Activated T-cell treated with anti-CD3 and anti-CD28 coated beads, Interleukin-2, amount 50 U/mL, for 24 hours (primary cell): ENCODE data around the gene RAP1GAP.

ENCODE experiments used
- DNase-seq: peaks from one replicate; pipeline ENCODE4 v3.0.0-alpha.2; 2020
- H3K27ac Mint-ChIP-seq: 2 replicates; pipeline ENCODE4 v1.8.0; 2020; ENCODE audit warnings: mild to moderate bottlenecking, mixed read lengths
- H3K27me3 Mint-ChIP-seq: 2 replicates; pipeline ENCODE4 v1.8.0; 2020; ENCODE audit warnings: mixed read lengths
- H3K36me3 Mint-ChIP-seq: 2 replicates; pipeline ENCODE4 v1.8.0; 2020; ENCODE audit warnings: low read depth, mixed read lengths
- H3K4me1 Mint-ChIP-seq: 2 replicates; pipeline ENCODE4 v1.8.0; 2020; ENCODE audit warnings: low read depth, mixed read lengths
- H3K4me3 Mint-ChIP-seq: 2 replicates; pipeline ENCODE4 v1.8.0; 2020; ENCODE audit warnings: mild to moderate bottlenecking, moderate library complexity, mixed read lengths
- H3K9me3 Mint-ChIP-seq: 2 replicates; pipeline ENCODE4 v1.8.0; 2020; ENCODE audit warnings: mixed read lengths

RAP1GAP gene

GRCh38 chr1:21669258-21670058 lies at the start of gene RAP1GAP:
RAP1GAP (minus strand) TSS chr1:21669357; CDS start chr1:21620032, 49,325 bp downstream.
- Mint-ChIP-seq H3K4me1 (peaks cover 27% of the 10 kb centered on the region), H3K27me3 (peaks cover 60% of the 10 kb centered on the region), H3K36me3 (no peaks in the 10 kb centered on the region), H3K27ac (peak within 1 kb of the TSS; percentile 14), H3K9me3 (no peaks in the 10 kb centered on the region), H3K4me3 (peak within 1 kb of the TSS; percentile 57)
- peak; percentile 58 for DNase-seq

GRCh38 chr1:21716169-21716568 lies 47.0 kb upstream of the RAP1GAP start:
- Mint-ChIP-seq H3K4me3 (no peak overlapping the region), H3K9me3 (no peaks in the 10 kb centered on the region), H3K4me1 (peaks cover 2% of the 10 kb centered on the region), H3K27ac (peak overlapping the region; percentile 51), H3K36me3 (peaks cover 91% of the 10 kb centered on the region), H3K27me3 (no peaks in the 10 kb centered on the region)
- no peak for DNase-seq

GRCh38 chr1:21707891-21708290 lies 38.7 kb upstream of the RAP1GAP start:
- no peak overlapping the region for H3K27ac Mint-ChIP-seq
- H3K4me3 Mint-ChIP-seq = no peak overlapping the region
- peaks cover 5% of the 10 kb centered on the region for H3K4me1 Mint-ChIP-seq
- H3K9me3 Mint-ChIP-seq = no peaks in the 10 kb centered on the region
- DNase-seq = no peak
- H3K27me3 Mint-ChIP-seq = no peaks in the 10 kb centered on the region
- peaks cover 83% of the 10 kb centered on the region for H3K36me3 Mint-ChIP-seq

- DNase-seq = no peak
These were observed 38.1 kb upstream of the RAP1GAP start for GRCh38 chr1:21707086-21707840.

GRCh38 chr1:21706151-21706835 lies 37.1 kb upstream of the RAP1GAP start:
- Mint-ChIP-seq H3K27ac (no peak overlapping the region), H3K4me3 (no peak overlapping the region), H3K27me3 (no peaks in the 10 kb centered on the region), H3K4me1 (peaks cover 5% of the 10 kb centered on the region), H3K36me3 (peaks cover 84% of the 10 kb centered on the region), H3K9me3 (no peaks in the 10 kb centered on the region)
- DNase-seq = no peak

More at GRCh38 chr1:21707086-21707840, 38.1 kb upstream of the RAP1GAP start:
- Mint-ChIP-seq H3K27ac (no peak overlapping the region), H3K36me3 (peaks cover 83% of the 10 kb centered on the region), H3K9me3 (no peaks in the 10 kb centered on the region), H3K27me3 (no peaks in the 10 kb centered on the region), H3K4me3 (no peak overlapping the region), H3K4me1 (peaks cover 5% of the 10 kb centered on the region)

GRCh38 chr1:21705303-21705980 lies 36.3 kb upstream of the RAP1GAP start:
- no peak for DNase-seq
- H3K9me3 Mint-ChIP-seq = no peaks in the 10 kb centered on the region
- H3K36me3 Mint-ChIP-seq = peaks cover 87% of the 10 kb centered on the region
- H3K4me3 Mint-ChIP-seq = no peak overlapping the region
- H3K4me1 Mint-ChIP-seq = peaks cover 5% of the 10 kb centered on the region
- H3K27me3 Mint-ChIP-seq = no peaks in the 10 kb centered on the region
- peak overlapping the region; percentile 26 for H3K27ac Mint-ChIP-seq

- peaks cover 86% of the 10 kb centered on the region for H3K36me3 Mint-ChIP-seq
- no peaks in the 10 kb centered on the region for H3K27me3 Mint-ChIP-seq
- peak overlapping the region; percentile 35 for H3K27ac Mint-ChIP-seq
These were observed 35.0 kb upstream of the RAP1GAP start for GRCh38 chr1:21704145-21704544.

GRCh38 chr1:21703318-21703963 lies 34.3 kb upstream of the RAP1GAP start:
- Mint-ChIP-seq H3K4me3 (no peak overlapping the region), H3K9me3 (no peaks in the 10 kb centered on the region), H3K4me1 (peaks cover 8% of the 10 kb centered on the region), H3K27me3 (no peaks in the 10 kb centered on the region), H3K36me3 (peaks cover 89% of the 10 kb centered on the region), H3K27ac (peak overlapping the region; percentile 48)
- DNase-seq = no peak

More at GRCh38 chr1:21704145-21704544, 35.0 kb upstream of the RAP1GAP start:
- Mint-ChIP-seq H3K4me3 (no peak overlapping the region), H3K9me3 (no peaks in the 10 kb centered on the region), H3K4me1 (peaks cover 8% of the 10 kb centered on the region)
- DNase-seq = no peak

GRCh38 chr1:21702780-21703179 lies 33.6 kb upstream of the RAP1GAP start:
- no peak for DNase-seq
- Mint-ChIP-seq H3K4me1 (peaks cover 10% of the 10 kb centered on the region), H3K4me3 (no peak overlapping the region), H3K27ac (no peak overlapping the region), H3K36me3 (peaks cover 91% of the 10 kb centered on the region), H3K27me3 (no peaks in the 10 kb centered on the region), H3K9me3 (no peaks in the 10 kb centered on the region)

- no peak for DNase-seq
- Mint-ChIP-seq H3K36me3 (peaks cover 88% of the 10 kb centered on the region), H3K4me1 (peaks cover 10% of the 10 kb centered on the region), H3K4me3 (no peak overlapping the region), H3K27ac (peak overlapping the region; percentile 61), H3K9me3 (no peaks in the 10 kb centered on the region), H3K27me3 (no peaks in the 10 kb centered on the region)
These were observed 32.2 kb upstream of the RAP1GAP start for GRCh38 chr1:21701401-21701800.

GRCh38 chr1:21700094-21700493 lies 30.9 kb upstream of the RAP1GAP start:
- H3K27me3 Mint-ChIP-seq = no peaks in the 10 kb centered on the region
- no peak for DNase-seq
- no peak overlapping the region for H3K4me3 Mint-ChIP-seq
- no peaks in the 10 kb centered on the region for H3K9me3 Mint-ChIP-seq
- H3K4me1 Mint-ChIP-seq = peaks cover 10% of the 10 kb centered on the region
- peak overlapping the region; percentile 63 for H3K27ac Mint-ChIP-seq
- H3K36me3 Mint-ChIP-seq = peaks cover 83% of the 10 kb centered on the region

GRCh38 chr1:21696931-21697330 lies 27.8 kb upstream of the RAP1GAP start:
- H3K4me1 Mint-ChIP-seq = peaks cover 6% of the 10 kb centered on the region
- no peaks in the 10 kb centered on the region for H3K27me3 Mint-ChIP-seq
- no peak overlapping the region for H3K27ac Mint-ChIP-seq
- DNase-seq = no peak
- H3K9me3 Mint-ChIP-seq = no peaks in the 10 kb centered on the region
- H3K4me3 Mint-ChIP-seq = no peak overlapping the region
- peaks cover 80% of the 10 kb centered on the region for H3K36me3 Mint-ChIP-seq

- peaks cover 84% of the 10 kb centered on the region for H3K36me3 Mint-ChIP-seq
- H3K4me1 Mint-ChIP-seq = peaks cover 2% of the 10 kb centered on the region
- no peak overlapping the region for H3K4me3 Mint-ChIP-seq
- no peaks in the 10 kb centered on the region for H3K27me3 Mint-ChIP-seq
- DNase-seq = no peak
- no peak overlapping the region for H3K27ac Mint-ChIP-seq
- no peaks in the 10 kb centered on the region for H3K9me3 Mint-ChIP-seq
These were observed 24.6 kb upstream of the RAP1GAP start for GRCh38 chr1:21693732-21694131.

- DNase-seq = no peak
- Mint-ChIP-seq H3K27me3 (no peaks in the 10 kb centered on the region), H3K4me1 (no peaks in the 10 kb centered on the region), H3K9me3 (no peaks in the 10 kb centered on the region), H3K27ac (no peak overlapping the region), H3K36me3 (peaks cover 85% of the 10 kb centered on the region), H3K4me3 (no peak overlapping the region)
These were observed 22.6 kb upstream of the RAP1GAP start for GRCh38 chr1:21691739-21692138.
